Measurements from ENCODE around the gene CBX7. TPM values are rescaled to one million over a fixed set of nuclear protein-coding genes. Genes with fewer than 3 reads are reported as not detected.

The CBX7 gene
- total RNA-seq, 4 donors from 2014 or later = 4.7 to 56.1 (median 19.5) TPM

DNA sequence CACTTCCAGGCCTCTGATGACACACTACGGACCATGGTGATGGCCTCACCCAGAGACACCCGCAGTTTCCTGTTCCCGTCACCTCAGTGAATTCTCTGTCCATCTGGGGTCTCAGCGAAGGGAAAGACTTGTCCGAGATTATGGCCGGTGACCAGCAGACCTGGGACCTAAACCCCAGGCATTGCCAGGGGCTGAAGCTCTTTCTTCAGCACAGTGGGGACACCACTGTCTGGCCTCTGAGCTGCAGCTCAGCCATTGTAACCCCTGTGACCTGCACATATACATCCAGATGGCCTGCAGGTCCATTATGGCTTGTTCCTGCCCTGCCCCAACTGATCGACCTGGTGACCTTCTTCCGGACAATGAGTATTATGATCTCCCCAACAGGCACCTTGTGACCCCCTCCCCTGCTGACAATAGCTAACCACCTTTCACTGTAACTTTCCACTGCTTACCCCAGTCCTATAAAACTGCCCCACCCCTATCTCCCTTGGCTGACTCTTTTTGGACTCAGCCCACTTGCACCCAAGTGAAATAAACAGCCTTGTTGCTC, 22.3 kb downstream of the CBX7 start:
- WGBS, 2 donors = 75 to 87% methylated on average over 3 to 8 of the region's 8 CpGs
- Histone ChIP-seq H3K36me3 (peaks cover 0 to 44% (median 7%) of the 10 kb centered on the region in 3 donors), H3K9me3 (no peaks in the 10 kb centered on the region), H3K4me1 (peaks cover 0 to 30% (median 13%) of the 10 kb centered on the region in 3 donors), H3K27me3 (no peaks in the 10 kb centered on the region), H3K4me3 (no peak overlapping the region), H3K27ac (no peak overlapping the region)
- no peak for DNase-seq
- no peak for TF ChIP-seq POLR2A (IDR thresholded peaks at IDR 0.05)
- TF ChIP-seq, protein P1, sequence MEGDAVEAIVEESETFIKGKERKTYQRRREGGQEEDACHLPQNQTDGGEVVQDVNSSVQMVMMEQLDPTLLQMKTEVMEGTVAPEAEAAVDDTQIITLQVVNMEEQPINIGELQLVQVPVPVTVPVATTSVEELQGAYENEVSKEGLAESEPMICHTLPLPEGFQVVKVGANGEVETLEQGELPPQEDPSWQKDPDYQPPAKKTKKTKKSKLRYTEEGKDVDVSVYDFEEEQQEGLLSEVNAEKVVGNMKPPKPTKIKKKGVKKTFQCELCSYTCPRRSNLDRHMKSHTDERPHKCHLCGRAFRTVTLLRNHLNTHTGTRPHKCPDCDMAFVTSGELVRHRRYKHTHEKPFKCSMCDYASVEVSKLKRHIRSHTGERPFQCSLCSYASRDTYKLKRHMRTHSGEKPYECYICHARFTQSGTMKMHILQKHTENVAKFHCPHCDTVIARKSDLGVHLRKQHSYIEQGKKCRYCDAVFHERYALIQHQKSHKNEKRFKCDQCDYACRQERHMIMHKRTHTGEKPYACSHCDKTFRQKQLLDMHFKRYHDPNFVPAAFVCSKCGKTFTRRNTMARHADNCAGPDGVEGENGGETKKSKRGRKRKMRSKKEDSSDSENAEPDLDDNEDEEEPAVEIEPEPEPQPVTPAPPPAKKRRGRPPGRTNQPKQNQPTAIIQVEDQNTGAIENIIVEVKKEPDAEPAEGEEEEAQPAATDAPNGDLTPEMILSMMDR (IDR thresholded peaks at IDR 0.05) = no peak
- intact Hi-C loops (cut with DNase I) = no loop called here

DNA sequence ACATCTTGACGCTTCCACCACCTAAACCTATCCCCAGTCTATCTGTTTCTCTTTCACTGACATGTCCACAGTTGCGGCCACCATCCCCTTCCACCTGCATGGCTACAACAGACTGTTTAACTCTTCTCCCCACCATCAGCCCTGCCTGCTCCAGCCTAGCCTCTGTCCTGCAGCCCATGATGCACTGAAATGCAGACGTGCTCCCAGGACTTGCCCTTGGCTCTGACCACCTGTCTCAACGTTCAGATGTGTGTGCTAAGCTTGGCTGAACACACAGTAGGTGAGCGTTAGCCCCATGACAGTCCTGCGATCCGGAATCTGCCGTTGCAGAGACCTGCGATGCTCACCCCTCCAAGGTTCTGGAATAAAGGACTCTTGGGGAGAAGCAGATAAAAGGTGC, 22.7 kb downstream of the CBX7 start:
- WGBS, 2 donors = 85 to 96% methylated on average over 6 to 8 of the region's 9 CpGs
- intact Hi-C loops (cut with DNase I) = loop anchor here (10.0 kb wide), 1 partner anchor 265 kb away; no protein-coding TSS in a partner anchor

DNA sequence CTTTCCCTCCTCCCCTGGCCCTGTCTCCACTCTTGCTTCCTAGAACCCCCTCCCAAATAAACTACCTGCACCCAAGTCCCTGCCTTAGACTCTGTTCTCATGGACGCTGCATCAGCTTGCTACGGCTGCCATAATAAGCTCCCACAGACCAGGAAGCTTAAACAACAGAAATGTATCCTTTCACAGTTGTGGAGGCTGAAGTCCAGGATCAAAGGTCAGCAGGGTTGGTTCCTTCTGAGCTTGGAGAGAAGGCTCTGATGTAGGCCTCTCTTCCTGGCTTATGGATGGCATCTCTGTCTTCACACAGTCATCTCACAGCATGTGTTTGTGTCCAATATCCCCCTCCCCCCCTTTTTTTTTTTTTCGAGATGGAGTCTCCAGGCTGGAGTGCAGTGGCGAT, 23.4 kb downstream of the CBX7 start:
- peaks cover 0 to 3% (median 0%) of the 10 kb centered on the region in 4 donors for H3K27me3 ChIP-seq
- intact Hi-C loops (cut with DNase I) = loop anchor here (10.0 kb wide), 1 partner anchor 264 kb away; no protein-coding TSS in a partner anchor
- H3K9me3 ChIP-seq = no peaks in the 10 kb centered on the region
- 86 to 91% methylated on average over 3 to 4 of the region's 4 CpGs for WGBS, 2 donors
- TF ChIP-seq, protein P1 (IDR thresholded peaks at IDR 0.05) = no peak
- TF ChIP-seq POLR2A (IDR thresholded peaks at IDR 0.05) = no peak
- no peak overlapping the region for H3K4me3 ChIP-seq
- H3K27ac ChIP-seq = no peak overlapping the region
- peaks cover 0 to 38% (median 4%) of the 10 kb centered on the region in 3 donors for H3K36me3 ChIP-seq
- no peak for DNase-seq
- peaks cover 0 to 19% (median 8%) of the 10 kb centered on the region in 3 donors for H3K4me1 ChIP-seq

More for the DNA sequence above, 22.7 kb downstream of the CBX7 start:
- Histone ChIP-seq H3K27me3 (no peaks in the 10 kb centered on the region), H3K4me1 (peaks cover 0 to 25% (median 10%) of the 10 kb centered on the region in 3 donors), H3K4me3 (no peak overlapping the region), H3K36me3 (peaks cover 0 to 44% (median 7%) of the 10 kb centered on the region in 3 donors), H3K9me3 (no peaks in the 10 kb centered on the region), H3K27ac (no peak overlapping the region)
- no peak for DNase-seq
- TF ChIP-seq, protein P1 (IDR thresholded peaks at IDR 0.05) = no peak
- no peak for TF ChIP-seq POLR2A (IDR thresholded peaks at IDR 0.05)

DNA sequence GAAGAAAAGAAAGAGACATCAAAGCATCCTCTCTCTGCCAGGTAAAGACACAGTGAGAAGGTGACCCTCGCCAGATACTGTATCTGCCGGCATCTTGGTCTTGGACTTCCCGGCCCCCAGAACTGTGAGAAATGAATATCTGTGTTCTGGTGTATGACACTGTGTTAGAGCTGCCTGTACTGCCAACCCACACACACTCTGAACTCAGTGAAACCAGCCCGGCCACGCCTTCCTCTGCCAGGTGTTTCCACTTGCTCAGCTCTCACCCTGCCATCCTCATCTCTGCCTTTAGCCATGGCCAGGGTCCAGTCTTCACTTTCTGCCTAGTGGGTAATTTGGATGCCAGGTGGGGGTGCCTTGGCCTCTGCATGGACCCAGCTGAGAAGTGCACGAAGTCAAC, 24.0 kb downstream of the CBX7 start:
- Histone ChIP-seq H3K27me3 (peaks cover 0 to 8% (median 0%) of the 10 kb centered on the region in 4 donors), H3K36me3 (peaks cover 0 to 32% (median 3%) of the 10 kb centered on the region in 3 donors), H3K4me3 (no peak overlapping the region), H3K27ac (no peak overlapping the region), H3K9me3 (no peaks in the 10 kb centered on the region), H3K4me1 (peaks cover 0 to 24% (median 8%) of the 10 kb centered on the region in 3 donors)
- intact Hi-C loops (cut with DNase I) = loop anchor here (10.0 kb wide), 1 partner anchor 264 kb away; no protein-coding TSS in a partner anchor
- no peak for DNase-seq
- no peak for TF ChIP-seq POLR2A (IDR thresholded peaks at IDR 0.05)
- TF ChIP-seq, protein P1 (IDR thresholded peaks at IDR 0.05) = no peak
- WGBS, 2 donors = 68 to 73% methylated on average over 5 of the region's 6 CpGs

DNA sequence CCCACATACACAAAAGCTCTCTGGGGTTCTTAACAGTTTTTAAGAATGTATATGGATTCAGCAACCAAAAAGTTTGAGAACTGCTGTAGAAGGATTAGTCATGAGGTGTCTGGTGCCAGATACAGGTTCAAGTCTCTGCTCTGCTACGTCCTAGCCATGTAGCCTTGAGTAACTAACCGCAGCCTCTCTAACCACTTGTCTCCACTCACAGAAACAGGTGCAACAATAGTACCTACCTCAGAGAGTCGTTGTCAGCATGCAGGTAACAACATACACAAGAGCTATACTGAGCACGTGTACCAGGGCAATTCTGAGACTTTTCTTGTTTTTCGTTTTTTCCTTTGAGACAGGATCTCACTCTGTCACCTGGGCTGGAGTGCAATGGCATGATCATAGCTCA, 26.9 kb downstream of the CBX7 start:
- Histone ChIP-seq H3K27ac (no peak overlapping the region), H3K4me3 (no peak overlapping the region), H3K36me3 (peaks cover 0 to 9% (median 0%) of the 10 kb centered on the region in 3 donors), H3K27me3 (peaks cover 0 to 8% (median 0%) of the 10 kb centered on the region in 4 donors), H3K4me1 (peaks cover 0 to 11% (median 0%) of the 10 kb centered on the region in 3 donors), H3K9me3 (no peaks in the 10 kb centered on the region)
- TF ChIP-seq, protein P1 (IDR thresholded peaks at IDR 0.05) = no peak
- TF ChIP-seq POLR2A (IDR thresholded peaks at IDR 0.05) = no peak
- WGBS, 2 donors = 79 to 83% methylated on average over 5 of the region's 5 CpGs
- DNase-seq = no peak
- intact Hi-C loops (cut with DNase I) = loop anchor here (10.0 kb wide), 1 partner anchor 261 kb away; no protein-coding TSS in a partner anchor

All from esophagus squamous epithelium (tissue), 5 donors.